CD1c-positive myeloid dendritic cell (primary cell): ENCODE measurements around the gene PGM1.
A peak's percentile ranks its signal among the peaks of the same experiment; 100 is the strongest.

Experiments
- DNase-seq: peaks from one replicate; pipeline ENCODE4 v3.0.0-alpha.2; 2016; ENCODE audit errors: extremely low spot score

Gene PGM1

DNA sequence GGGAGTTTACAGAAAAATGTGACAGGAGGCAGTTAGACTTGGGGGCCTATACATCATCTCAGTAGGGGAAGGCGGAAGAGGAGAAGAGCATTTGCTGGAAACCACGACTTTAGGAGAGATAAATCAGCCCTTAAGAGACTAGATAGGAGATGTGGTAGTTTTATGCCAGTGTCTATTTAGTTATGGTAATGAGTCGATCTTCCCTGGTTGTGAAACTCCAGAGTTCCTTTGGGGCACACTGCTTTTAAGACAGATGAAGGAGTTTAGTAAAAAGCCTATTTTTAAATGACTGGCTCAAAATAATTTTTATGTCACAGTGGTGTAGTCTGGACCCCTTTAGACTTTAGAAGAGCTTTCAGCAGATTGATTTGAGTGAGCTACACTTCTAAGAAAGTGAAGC is 7.8 kb downstream of the PGM1 start:
- no peak for DNase-seq

DNA sequence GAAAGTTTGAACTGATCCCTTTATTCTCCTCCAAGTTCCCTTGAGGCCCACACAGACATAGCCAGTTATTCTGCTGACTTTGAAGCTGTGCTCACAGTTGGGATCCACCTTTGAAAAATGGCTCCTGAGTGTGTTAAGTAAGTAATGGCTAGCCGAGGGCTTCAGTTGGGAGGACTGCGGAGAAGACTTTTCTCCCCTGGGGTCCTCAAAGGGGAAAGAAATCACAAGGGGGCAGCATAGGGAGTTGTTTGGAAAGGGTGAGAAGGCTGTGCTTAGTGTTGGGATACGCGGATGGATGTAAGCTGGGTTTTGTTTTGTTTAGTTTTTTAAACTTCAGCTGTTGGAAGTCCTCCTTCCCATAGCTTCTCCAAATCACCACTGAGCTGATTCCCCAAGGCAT is 8.3 kb downstream of the PGM1 start:
- no peak for DNase-seq

DNA sequence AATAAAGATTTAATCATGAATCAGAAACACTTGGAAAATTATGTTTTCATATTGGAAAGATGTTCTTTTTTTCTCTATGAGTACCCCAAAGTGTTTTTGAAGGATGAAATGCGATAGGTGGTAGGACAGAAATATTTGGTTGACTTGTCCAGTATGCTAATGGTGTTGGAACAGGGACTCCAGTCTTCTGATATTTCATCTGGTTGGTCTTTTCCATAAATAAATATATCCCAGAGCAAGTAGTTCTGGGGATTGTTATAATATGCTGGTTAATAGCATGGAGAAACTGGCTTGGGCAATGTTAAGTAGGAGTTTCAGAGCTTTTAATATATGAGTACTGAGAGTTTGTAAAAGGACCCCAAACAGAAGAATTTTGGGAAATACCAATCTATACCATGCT is 8.7 kb downstream of the PGM1 start:
- no peak for DNase-seq

DNA sequence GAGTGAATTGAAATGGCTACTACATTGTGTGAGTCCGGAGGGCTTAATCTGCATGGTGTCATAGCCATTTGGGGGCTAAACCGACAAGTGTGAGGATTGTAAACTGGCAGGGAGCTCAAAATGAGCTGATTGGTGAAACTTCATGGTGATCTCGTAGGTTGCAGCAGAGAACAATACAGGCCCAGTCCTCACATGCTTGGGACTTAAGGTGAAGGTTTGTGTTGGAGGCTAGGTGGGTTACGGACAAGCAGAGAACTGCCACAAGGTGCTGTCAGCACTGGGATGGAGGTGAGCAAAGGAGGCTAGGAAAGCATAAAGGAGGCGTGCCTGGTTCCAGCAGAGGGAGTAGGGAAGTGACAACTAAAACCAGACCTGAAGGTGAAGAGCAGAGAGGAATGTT is 9.4 kb downstream of the PGM1 start:
- DNase-seq, result no peak

DNA sequence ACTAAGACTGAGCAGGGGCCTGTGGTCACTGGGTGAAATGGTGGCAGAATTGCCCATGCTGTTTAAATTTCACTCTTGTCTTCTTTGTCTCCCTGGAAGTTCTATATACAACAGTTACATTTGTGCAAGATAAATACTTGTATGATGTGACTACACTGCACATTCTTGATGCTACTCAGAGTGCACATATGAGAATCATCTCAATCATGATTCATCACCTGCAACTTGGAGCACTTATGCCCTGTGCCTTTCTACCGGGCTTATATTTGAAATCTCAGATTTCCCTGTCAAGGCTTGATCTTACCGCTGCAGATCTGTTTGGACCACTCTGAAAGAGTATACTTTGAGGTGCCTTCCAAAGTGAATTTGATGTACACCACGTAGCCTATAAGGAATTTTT is 10.6 kb downstream of the PGM1 start:
- no peak for DNase-seq

DNA sequence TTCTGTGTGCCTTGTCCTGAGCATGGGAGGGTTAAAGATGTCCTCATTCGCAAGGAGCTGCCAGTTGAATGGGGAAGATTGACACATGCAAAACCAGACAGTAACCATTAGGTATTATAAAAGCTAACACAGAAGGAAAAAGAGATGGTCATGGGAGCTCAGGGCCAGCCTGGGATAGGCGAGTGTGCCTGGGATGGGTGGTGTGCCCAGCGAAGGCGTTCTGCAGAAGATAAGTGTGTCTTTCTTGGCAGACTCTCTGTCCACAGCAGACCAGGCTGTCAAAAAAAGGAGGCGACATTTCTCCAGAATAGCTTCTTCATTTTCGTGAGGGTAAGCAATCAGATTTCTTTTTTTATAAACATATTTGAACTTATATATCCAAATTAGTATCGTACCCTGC is 14.1 kb downstream of the PGM1 start:
- DNase-seq, result no peak

DNA sequence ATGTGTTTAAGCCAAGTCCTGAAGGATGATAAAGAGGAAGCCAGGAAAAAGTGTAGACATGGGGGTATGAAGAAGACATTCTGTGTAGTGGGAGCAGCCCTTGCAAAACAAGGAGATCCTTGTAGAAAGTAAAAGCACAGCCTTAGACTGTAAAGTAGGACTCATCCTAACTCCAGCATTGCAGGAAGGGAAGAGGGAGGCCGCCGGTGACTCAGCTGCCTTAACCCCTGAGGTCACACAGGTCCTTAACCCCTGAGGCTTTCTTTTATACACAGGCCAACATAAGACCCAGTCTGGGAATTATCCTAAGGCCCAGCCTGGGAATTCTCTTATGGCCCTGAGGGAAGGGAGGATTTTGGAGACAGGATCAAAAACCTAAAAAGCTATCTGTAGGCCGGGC is 18.0 kb downstream of the PGM1 start:
- no peak for DNase-seq

DNA sequence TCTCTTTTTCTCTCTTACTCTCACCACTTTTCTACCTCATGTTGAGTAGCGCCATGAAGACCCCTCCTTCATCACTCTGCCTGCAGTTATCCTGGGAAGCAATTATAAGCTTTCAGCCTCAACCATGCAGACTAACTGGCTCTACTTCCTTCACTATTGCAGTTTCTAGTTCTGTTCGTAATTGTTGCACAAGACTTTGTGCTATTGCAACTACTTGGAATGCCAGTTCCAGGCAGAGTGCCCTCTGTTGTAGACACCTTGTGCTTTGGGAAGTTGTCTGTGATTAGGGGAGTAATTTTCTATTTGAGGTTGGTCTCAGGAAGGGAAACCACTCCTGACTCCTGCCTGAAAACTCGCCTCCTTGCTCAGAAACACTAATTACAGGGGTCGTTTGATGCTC is 19.4 kb downstream of the PGM1 start:
- DNase-seq, result no peak

DNA sequence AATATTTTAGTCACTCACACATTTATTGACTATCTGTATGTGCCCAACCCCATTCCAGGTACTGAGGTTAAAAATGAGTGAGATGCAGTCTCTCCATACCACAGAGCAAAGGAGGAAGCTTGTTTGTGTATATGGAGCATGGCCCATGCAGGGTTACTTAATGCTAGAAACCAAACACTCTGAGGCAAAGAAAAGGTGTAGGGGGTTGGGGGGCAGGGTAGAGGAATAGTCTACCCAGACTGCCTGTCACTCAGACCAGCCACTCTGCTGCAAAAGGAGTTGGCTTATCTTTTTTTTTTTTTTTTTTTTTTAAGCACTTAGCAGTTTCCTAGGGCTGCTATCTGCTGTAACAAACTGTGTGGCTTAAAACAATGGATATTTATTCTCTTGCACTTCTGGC is 19.8 kb downstream of the PGM1 start:
- no peak for DNase-seq

DNA sequence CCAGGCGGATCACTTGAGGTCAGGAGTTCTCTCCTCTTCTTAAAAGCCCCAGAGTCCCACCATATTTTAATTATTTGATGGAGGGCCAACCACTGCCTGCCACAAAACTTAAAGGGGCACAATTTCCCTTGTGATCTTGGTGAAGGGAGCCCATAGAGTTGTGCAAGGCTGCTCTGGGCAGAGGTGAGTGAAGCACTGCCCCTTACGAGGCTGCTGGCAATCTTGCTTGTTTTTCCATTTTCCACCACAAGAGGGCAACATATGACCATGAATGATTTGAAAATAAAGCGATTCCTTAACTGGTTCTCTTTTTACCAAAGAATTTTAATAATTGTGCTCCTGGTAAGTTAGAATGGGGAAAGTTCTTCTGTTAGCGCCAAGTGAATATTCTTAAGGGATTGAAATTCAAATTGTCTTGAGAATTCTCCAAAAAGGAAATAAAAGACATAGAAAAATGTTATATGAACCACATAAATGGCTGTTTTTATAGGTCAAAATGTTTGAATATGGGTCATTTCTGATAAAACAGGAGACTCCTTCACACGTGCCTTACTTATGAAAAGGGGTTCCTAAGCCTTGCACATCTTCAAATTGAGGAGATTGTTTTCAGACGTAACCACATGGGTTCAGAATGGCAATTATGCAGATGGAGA is 22.7 kb downstream of the PGM1 start:
- peak; percentile 87 for DNase-seq

DNA sequence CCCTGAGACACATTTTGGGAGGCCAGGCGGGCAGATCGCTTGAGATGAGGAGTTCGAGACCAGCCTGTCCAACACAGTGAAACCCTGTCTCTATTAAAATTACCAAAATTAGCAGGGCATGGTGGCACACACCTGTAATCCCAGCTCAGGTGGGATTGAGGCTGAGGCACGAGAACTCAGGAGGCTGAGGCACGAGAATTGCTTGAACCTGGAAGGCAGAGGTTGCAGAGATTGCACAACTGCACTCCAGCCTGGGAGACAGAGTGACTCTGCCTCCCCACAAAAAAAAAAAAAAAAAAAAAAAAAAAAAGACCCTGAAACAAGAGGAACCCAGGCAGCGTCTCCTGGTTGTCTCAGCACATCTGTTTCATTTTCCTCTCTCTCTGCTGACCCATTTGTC is 24.2 kb downstream of the PGM1 start:
- no peak for DNase-seq

DNA sequence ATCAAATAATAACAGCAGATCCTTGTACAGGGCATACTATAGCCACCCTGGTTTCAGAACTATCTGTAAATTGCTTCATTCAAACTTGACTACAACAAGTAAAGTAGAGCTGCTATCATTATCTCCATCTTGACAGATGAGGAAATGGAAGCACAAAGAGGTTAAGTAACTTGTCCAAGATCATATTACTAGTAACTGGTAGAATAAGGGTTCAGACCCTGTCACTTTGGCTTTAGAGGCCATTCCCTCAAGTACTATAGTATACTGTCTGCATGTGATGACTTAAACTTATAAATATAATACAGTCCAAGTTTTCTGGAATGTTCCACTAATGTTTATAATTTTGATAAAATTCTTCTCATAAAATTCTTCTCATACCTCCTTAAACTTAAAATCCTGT is 24.8 kb downstream of the PGM1 start:
- no peak for DNase-seq

DNA sequence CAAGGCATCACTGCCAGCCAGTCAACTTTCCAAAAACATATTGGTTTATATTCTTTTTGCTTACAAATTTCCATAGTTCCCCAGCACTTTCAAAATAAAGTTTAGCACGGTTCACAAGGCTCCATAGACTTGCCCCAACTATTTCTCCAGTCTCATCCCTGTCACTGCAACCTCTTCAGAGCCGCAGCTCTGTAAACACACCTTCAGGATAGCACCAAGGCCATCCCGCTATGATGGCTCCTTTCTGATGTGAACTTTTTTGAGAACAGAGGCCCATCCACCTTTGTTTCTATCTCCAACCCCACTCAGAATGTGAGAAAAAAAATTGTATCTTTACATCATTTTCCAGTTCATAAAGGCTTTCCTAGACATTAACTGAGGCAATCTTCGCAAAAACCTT is 26.3 kb downstream of the PGM1 start:
- DNase-seq, result no peak

DNA sequence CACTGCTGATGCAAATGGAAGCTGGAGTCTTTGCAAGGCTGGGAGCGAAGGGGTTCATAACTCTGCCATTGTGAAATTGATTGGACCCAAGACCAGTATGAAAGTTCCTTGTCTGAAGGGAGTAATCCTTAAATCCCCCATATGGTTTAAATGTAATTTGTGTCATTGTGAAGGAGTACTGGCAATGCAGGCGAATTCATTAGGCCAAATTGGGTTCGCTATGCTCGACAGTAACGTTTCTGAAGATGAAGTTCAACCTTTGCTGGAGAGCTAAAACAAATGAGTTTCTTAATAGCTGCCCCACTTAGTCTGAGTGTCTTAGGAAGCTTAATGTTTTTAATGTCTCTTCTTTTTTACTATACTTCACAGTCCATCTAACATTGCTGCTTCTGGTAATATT is 27.5 kb downstream of the PGM1 start:
- DNase-seq, result no peak

DNA sequence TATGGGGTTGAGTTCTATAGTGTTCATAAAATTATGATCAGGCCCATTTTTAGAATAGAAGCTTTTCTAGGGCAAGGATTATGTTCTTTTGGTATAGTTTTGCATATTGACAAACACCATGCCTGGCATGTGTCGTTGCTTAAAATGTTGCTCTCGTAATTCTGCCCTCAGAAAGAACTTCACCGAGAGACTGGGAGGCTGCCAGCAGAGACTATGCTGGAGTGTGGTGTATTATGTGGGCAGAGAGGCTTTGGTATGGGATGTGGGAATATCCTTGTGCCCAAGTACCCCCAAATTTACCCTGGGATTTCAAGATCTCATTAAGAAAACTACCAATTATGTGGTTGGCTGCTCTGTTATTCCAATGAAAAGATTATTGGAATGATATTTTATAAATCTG is 27.9 kb downstream of the PGM1 start:
- no peak for DNase-seq

DNA sequence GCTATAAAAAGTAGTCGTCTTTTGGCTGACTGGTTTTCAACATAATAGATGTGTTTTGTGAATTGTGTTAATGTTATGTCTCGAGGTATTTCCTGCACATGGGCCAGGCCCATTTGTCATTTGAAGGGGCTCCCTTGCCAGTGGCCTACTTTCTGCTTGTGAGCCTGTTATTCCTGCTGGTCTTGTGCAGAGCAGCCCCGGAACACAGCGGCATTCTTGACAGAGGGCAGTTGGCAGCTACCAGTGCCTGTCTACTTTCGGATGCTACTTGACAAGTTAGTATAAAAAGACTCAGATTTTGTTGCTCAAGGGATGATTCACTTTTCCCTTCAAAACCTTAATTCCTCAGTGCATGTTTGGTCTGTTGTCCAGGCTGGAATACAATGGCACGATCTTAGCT is 28.5 kb downstream of the PGM1 start:
- DNase-seq, result no peak

DNA sequence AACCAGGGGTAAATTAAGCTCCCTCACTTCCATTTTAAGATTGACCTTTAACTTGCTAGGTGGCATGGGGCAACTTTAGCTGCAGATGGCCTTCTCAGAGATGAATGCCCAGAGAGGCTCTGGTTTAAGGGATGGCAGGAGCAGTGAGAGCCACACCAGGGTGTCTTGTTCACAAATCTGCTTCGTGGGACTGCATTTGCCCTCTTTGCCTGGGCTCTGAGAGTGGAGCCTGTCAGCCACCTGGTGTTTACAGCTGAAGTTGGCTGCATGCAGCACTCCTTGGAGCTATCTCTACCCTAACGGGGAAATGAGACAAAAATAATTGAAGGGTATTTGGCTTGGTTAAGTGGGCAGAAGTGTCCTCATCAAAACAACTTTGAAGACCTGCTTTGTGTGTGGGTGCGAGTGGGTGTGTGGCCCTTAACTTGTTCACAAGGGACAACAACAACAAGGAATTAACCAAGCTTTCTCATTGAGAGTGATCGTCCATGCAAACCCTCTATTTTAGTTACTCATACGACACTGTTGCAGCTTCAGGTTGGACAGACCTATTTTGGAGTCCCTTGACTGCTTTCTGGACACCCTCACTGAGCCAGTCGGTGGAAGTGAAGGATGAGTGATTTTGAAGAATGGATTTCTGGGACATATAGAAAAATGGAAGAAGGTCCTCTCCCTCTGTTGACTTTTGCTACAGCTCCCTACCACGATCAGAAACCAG is 29.8 kb downstream of the PGM1 start:
- no peak for DNase-seq

DNA sequence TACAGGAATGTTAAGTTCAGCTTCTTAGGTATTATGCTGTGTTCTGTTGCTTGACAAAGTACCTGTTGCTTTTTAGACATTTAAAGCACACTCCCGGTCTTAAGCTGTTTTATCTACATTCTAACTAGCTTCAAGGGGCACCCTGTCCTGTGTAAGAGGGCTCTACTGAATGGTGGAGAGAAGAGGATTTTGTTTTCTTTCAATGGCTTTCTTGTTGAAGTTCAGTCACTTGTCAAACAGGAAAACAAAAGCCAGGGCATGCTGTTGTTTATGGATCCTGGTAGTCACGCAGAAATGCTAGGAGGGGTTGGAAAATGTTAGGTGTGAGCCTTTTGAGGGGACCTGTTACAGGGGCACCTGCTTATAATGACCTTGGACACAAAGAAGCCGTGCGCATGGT is 30.7 kb downstream of the PGM1 start:
- DNase-seq, result no peak

DNA sequence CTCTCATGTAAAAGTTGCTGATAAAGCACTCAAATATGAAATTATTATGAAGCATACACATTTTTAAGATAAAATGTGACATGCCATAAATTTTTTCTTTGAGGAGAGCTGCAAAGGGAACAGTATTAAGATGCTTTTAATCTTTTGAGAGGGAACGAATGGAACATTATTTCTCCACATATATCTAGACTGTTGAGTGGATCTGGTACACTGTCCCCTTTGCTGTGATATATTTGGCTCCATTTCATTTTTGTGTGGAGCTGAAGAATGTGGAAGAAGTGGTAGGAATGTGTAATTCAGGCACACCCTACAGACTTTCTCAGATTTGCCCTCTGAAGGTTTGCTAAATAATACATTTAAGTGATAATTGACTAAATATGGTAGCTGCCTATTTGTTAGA is 31.7 kb downstream of the PGM1 start:
- DNase-seq, result no peak

DNA sequence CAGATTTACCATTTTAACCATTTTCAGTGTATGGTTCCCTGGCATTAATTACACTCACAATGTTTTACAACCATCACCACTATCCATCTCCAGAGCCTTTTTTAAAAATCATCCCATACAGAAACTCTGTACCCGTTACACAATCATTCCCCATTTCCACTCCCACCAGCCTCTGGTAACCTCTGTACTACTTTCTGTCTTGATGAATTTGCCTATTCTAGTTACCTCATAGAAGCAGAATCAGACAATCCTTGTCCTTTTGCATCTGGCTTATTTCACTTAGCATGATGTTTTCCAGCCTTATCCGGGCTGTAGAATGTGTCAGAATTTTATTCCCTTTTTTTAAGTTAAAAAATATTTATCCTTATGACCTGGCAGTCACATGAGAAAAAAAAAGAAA is 33.0 kb downstream of the PGM1 start:
- no peak for DNase-seq

DNA sequence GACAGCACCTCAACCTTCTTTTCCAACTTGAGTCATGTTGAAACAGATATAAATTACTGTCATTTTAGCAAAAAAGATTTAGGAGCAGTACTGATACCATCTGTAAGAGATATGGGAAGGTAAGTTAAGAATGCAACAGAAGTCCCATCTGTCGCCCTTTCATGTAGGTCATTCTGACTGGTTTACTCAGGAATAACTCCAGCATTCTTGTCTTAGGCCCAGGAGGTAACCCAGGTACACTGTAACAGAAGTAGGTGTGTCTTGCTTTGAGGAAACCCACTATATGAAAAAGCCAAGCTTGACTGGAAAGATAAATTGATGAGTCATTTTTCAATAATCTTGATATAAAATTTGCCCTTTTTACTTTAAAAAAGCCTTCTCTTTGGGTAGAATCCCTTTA is 35.4 kb downstream of the PGM1 start:
- no peak for DNase-seq

DNA sequence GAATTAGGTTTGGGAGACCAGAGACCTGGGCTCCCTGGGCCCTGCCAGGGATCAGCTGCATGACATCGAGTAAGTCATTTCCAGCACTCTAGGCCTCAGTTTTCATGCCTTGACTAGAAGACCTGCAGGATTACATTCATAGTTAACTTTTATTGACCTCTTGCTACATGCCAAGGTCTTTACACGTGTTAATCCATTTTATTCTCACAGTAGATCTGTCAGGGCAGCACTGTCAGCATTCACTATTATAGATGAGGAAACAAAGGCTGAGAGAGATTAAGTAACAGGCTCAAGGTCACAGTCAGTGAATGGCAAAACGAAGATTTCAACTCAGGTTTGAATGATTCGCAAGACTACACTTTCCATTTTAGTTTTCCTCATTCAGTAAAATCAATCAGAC is 37.0 kb downstream of the PGM1 start:
- DNase-seq, result no peak

DNA sequence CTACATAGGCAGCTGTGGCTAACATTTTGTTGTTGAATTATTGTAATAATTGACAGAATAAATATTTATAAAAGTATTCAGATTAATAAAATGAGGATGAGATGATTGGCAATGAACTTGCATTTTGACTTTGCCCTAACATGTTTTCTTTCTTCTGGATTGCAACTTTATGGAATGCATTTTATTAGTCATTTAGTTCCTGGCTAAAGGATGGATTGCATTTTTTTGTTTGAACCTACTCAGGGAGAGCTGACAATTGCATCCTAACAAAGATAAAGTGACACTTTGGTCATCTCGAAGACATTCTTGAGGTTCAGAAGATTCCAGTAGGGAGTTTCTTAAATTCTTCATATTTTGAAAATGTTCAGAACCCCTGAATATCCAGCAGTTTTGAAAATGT is 37.5 kb downstream of the PGM1 start:
- no peak for DNase-seq

DNA sequence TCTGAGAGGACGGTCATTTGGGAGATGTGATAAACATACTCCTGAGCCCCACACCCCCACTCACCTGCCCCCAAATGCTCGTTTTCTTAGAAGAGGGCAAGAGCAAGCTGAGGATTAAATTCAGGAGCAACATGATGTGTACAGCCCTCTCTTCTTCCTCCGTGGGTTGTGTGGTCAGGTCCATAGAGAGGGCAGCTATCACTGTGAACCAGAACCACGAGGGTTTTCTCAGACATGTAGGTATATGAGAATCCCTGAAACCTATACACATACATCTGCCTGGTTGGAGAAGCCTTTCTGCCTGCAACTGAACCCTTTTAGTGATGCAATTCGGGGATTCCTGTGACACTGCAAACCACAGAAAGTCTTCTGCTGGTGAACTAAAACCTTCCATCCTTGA is 38.9 kb downstream of the PGM1 start:
- DNase-seq, result no peak
